ENCODE data around the gene TUT7.
"Not testable (repeated sequence)": the region's sequence is repeated elsewhere in the genome, so short reads cannot be mapped to it uniquely, and the experiment has no call there.

TUT7 gene

DNA sequence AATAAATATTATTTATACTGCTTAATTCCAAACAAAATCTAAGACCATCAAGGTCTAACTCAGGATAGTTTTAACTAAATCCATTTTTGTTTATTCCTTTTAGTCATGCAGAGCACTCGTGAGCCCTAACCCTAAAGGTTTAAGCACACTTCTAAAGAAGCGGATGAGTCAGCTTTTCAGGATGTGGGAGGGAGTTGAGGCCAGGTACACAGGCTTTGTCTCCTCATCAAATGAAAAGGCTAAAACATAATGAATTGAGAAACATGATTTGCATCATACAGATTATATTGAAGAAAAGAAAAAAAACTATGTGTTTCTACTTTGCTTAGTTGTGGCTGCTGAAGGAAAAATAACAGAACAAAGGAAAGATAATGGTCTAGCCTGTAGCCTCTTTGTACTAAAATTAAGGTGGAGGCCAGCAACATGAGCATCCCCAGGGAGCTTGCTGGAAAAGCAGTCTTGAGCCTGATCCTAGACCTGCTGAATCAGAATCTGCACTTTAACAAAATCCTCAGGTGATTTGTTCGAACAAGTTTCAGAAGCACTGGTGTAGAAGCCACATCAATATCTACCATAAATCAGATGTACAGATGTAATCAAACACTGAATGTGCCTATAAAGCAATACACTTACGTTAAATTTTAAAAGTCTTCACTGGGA lies 50.8 kb downstream of the TUT7 start:
- DNase-seq = no peak

DNA sequence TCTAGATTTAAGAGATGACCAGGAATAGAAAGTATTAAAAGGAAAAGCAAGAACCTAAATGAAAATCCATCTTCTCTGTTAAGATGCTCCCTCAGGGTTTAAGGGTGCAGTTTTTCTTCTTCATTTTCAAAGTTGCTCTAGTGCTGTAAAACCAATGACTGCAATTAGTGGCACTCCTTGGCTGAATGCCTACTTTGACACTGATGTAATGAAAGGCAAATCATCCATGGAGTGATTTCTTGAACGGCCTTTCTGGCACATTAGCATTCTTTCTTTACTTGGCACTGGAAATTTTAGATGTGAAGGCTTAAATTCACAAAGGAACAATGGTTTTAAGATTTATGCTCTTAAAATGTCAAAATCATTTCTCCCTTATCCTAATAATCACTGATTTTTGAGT lies 52.5 kb downstream of the TUT7 start:
- DNase-seq = no peak

DNA sequence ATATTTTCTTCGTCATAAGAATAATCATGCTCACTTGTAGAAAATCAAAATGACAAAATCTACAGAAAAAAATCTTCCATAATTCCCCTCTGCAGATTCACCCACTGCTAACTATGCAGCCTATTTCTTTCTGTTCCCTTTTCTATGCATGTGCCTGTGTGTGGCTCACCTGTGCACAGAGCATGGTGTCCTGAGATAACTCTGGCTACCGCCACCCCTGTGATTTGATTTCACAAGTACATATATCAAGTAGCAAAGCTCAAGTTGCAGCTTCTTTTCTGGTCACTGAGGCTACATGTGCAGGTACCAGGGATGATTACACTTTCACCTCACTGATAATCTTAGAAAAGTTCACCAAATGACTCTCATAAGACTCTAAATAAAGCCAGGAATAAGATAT lies 53.5 kb downstream of the TUT7 start:
- DNase-seq = no peak

- no peak for DNase-seq
These were observed 55.3 kb downstream of the TUT7 start for GRCh38 chr9:86298873-86299272.

DNA sequence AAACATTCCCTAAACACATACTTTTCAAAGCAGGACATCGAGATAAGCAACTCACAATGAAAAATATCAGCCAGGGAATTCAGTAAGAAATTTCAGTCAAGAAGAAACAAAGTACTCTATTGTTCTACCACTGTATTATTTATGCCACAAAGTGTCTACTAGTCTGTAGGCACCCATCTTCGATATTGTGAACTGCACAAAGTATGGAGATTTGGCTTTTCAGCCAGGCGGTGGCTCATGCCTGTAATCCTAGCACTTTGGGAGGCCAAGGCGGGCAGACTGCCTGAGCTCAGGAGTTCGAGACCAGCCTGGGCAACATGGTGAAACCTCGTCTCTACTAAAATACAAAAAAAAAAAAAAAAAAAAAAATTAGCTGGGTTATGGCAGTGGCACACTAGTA lies 63.9 kb downstream of the TUT7 start:
- not testable (repeated sequence) for DNase-seq

- no peak for DNase-seq
These were observed 65.6 kb downstream of the TUT7 start for GRCh38 chr9:86288499-86289198.

GRCh38 chr9:86287013-86287412 lies 67.2 kb downstream of the TUT7 start:
- DNase-seq = no peak

DNA sequence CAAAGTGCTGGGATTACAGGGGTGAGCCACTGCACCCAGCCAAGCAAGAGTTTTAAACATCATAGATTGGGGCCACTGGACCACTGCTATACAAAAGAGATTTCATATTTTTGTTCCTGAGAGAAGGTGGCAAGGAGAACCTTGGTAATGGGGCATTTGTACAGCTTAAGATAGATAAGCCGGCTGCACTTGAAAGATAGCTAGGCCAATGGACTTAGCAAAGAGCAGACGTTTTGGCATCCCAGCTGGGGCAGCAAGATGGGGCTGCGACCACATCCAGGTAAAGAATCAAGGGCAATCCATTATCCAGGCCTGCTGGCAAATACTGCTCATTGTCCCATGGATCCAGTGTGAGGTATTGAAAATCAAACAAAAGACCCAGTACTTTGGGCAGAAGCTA lies 67.9 kb downstream of the TUT7 start:
- no peak for DNase-seq

DNA sequence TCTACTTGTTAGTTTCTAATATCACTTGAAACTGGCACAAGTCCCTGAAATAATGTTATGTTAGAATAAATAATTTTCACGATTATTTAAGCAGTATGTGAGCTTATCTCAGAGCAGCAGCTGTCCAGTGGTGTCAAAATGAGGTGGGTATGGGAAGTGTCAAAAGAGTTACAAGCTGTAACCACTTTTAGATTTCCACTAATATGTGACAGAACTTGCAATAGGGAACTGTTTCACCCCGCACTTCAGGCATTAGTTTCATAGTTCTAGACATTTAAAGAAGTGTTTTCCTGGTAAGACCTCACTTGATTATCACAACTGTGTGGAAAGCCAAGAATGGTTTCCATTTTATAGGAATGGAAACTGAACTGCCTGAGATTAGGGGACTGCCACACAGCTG lies 68.9 kb downstream of the TUT7 start:
- no peak for DNase-seq

- no peak for DNase-seq
These were observed 71.2 kb downstream of the TUT7 start for GRCh38 chr9:86282979-86283535.

DNA sequence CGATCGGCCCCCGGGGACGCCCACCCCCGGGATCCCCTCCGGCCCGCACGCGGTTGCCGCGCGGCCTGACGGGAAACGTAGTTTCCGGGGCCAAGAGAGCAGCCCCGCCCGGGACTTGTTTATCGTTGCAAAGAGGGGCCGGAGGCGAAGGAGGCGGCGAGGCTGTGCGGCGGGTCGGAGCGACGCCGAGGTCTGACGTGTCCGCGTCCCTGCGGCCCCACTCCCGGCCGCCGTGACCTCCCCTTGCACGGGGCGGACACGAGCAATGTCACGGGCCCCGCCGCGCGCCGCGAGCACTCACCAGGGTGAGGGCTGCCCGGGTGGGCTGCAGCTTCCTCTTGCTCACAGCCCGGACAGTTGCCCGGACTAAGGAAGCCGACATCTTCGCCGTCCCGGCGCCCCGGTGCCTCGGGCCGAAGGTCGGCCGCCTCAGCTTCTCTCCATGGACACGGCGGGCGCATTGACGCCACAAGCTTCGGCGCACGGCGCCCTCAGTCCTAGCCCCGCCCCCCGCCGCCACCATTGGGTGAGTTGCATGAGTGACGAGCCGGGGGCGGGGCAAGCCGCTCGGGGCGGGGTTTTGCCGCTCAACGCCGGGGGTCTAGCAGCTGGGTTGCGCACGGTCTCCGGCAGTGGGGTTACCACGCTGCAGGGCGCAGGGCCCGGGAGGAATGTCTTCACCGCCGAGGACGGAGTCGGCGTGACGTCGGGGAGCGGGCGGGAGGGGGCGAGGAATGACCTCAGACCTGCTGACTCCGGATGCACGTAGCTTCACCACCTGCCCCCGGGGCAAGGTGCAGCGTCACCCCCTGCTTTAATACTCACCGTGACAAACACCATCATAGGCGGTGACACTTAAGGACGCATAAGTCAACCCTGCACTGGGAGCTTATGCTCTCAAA lies 71.9 kb downstream of the TUT7 start, which contains the start of gene ISCA1:
ISCA1 (minus strand) TSS at position 462 of the 902 bp plus-strand sequence; CDS start at position 382, 80 bp downstream.
- DNase-seq = peak; percentile 78

DNA sequence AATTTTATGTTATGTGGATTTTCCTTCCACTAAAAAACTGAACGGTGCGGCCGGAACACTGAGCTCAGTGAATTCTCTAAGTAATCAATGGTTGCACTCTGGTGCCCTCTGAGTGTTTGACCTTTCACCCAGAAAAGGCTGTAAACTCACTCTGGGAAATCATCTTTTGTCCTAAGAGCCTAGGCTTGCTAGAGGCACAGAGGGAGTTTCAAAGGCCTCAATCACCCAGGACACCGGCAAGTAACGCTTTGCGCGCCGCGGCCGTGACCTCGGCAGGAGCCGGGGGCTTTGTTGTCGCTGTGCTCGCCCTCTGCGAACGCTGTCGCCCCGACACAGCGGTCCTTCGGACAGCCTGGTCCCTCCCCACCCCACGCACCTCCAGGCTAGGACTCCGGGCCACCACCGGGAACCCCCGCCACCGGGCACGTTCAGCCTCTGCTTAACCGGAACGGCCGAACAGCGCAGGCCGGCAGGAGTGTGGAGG lies 72.6 kb downstream of the TUT7 start:
- peak; percentile 14 for DNase-seq

DNA sequence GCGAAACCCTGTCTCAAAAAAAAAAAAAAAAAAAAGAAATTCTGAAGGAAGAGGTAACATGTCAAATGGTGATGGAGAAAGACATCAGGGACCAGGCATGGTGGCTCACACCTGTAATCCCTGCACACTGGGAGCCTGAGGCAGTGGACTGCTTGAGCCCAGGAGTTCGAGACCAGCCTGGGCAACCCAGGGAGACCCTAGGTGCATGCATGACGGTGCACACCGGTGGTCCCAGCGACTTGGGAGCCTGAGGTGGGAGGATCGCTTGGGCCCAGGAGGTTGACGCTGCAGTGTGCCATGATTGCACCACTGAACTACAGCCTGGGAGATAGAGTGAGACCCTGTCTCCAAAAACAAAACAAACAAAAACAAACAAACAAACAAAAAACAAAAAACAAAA lies 73.6 kb downstream of the TUT7 start:
- DNase-seq = no peak

- DNase-seq = no peak
These were observed 74.4 kb downstream of the TUT7 start for GRCh38 chr9:86279839-86280238.

- no peak for DNase-seq
These were observed 77.1 kb downstream of the TUT7 start for GRCh38 chr9:86277072-86277471.

GRCh38 chr9:86275962-86276361 lies 78.2 kb downstream of the TUT7 start:
- no peak for DNase-seq

DNA sequence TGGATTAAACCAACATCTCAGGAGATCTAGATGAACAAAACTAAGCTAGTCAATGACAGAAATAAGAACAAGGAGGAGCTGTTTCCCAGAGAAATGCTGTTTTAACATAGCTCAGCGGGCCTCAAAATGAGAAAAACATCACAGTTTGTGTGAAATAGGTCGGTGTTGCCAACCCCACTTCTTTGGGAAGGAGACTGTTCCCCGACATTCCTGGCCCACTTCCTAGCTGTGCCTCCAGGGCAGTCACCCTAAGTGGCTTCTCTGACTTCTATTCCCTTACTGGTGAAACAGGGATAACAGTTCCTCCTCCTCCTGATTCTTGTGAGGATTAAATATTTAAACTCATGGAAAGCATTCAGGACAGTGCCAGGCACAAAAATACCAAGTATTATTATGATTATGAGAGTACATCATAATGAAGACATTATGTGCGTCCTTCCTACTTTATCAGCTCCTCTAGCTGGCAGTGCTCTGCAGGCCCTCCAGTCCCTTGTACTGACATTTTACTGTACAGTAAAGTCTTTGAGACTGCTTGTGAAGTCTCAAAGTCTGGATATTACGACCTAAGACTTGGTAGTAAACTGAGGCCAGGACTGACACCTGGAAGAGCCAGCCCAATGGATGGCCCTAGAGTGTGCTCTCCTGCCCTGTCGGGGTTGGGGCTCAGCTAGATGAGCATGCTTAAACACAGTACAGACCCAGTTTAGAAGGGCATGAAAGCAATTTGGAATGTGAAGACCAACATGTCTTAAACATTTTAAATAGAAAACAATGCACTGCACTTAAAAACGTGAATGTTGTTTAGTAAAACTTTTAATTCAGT lies 79.2 kb downstream of the TUT7 start:
- DNase-seq = no peak

DNA sequence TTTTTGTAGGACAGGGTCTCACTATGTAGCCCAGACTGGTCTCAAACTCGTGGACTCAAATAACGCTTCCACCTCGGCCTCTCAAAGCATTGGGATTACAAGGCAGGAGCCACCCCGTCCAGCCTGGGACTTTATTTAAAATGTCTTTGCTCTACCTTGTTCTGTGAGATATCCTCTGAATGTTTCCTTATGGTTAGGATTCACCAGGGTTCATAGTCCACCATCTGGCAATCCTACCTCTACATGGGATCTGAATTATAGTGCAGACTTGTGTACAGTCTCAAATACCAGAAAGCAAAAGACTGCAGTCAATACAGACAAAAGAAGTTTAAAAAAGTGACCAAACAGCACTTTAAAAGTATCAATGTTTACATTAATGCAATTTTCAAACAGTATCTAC lies 82.0 kb downstream of the TUT7 start:
- DNase-seq = no peak

GRCh38 chr9:86263876-86264275 lies 90.3 kb downstream of the TUT7 start:
- no peak for DNase-seq

DNA sequence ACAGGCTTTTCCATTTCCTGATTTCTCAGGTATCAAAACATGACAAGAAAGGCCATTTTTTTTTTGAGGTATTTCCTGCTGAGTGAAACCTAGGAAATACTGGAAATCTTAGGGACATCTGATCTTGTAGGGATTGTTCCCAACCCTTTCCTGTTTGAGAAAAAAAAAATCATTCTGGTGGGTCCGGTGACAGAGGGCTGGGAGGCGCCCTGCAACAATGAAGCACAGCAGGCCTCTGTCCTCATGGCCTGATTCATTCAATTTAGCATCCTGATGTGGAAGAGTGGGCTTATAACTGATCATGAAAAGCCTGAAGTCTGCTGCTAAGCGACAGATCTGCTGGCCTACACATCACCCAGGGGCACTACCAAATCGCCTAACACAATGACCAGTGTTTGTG lies 91.7 kb downstream of the TUT7 start:
- DNase-seq = no peak

GRCh38 chr9:86259557-86259956 lies 94.7 kb downstream of the TUT7 start, which contains the start of gene C9orf153:
Gene C9orf153 (minus strand): TSS chr9:86259657. CDS start chr9:86229603, 30,054 bp downstream.
- no peak for DNase-seq

DNA sequence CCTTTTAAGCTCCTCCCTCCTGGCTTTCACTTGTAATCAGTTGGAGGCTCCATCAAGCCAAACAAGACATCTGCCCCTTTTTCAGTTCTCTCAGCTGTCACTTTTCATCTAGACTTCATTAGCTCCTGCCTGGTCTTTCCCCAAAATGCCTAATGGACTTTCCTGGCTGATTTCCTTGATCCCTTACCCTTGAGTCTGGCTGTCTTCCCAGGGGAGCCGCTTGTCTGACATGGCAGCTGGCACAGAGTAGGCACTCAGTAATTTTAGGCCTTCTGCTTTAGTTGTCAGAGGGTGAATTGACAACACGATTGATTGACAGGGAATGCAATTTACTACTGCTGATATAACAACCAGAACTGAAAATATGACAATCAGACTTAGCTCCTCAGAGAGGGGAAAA lies 96.8 kb downstream of the TUT7 start:
- no peak for DNase-seq

All from DMS79 treated with DMSO at 0.1 percent for 48 hours (cell line).